SK-N-SH treated with all-trans-retinoic acid at 6 μM for 48 hours (cell line): Measurements from ENCODE around the gene LGALS7.

Experiments used
- ATAC-seq: fragments of 200-7000 bp; cut with Tn5 transposase; 3 replicates; pipeline ENCODE4 v1.9.1; 2020; ENCODE audit warnings: mild to moderate bottlenecking, moderate library complexity
- ARNTL ChIP-seq: fragments of 450-650 bp; formaldehyde crosslinking; IDR thresholded peaks from 2 replicates; pipeline ENCODE4 v1.5.0; 2020; ENCODE audit warnings: low read depth, mild to moderate bottlenecking, moderate library complexity, borderline replicate concordance
- BACH2 ChIP-seq: fragments of 250-450 bp; sonication (Bioruptor Pico); IDR thresholded peaks from 2 replicates; pipeline ENCODE4 v1.9.0; 2021; ENCODE audit warnings: mild to moderate bottlenecking, borderline replicate concordance
- CREB5 ChIP-seq: fragments of 250-450 bp; sonication (Bioruptor Pico); IDR thresholded peaks from 2 replicates; pipeline ENCODE4 v1.5.1; 2020; ENCODE audit warnings: low read depth, mild to moderate bottlenecking, moderate library complexity
- CSDC2 ChIP-seq: fragments of 250-450 bp; sonication (Bioruptor Pico); IDR thresholded peaks from 2 replicates; pipeline ENCODE4 v1.5.0; 2020; ENCODE audit warnings: mild to moderate bottlenecking, moderate library complexity
- CSRNP3 ChIP-seq: fragments of 250-450 bp; sonication (Bioruptor Pico); IDR thresholded peaks from 2 replicates; pipeline ENCODE4 v1.5.1; 2021; ENCODE audit warnings: mild to moderate bottlenecking, moderate library complexity
- ESRRG ChIP-seq: fragments of 250-450 bp; sonication (Bioruptor Pico); IDR thresholded peaks from 2 replicates; pipeline ENCODE4 v1.6.1; 2021; ENCODE audit warnings: mild to moderate bottlenecking
- GLIS3 ChIP-seq: fragments of 250-450 bp; sonication (Bioruptor Pico); IDR thresholded peaks from 2 replicates; pipeline ENCODE4 v1.5.0; 2020; ENCODE audit warnings: mild to moderate bottlenecking, moderate library complexity
- ISL1 ChIP-seq: fragments of 250-450 bp; sonication (Bioruptor Pico); IDR thresholded peaks from 2 replicates; pipeline ENCODE4 v2.1.2; 2022; ENCODE audit warnings: mild to moderate bottlenecking, moderate library complexity
- OSR1 ChIP-seq: fragments of 250-450 bp; sonication (Bioruptor Pico); IDR thresholded peaks from 2 replicates; pipeline ENCODE4 v1.8.0; 2022; ENCODE audit warnings: moderate library complexity, mild to moderate bottlenecking, inconsistent platforms
- PATZ1 ChIP-seq: fragments of 250-450 bp; sonication (Bioruptor Pico); IDR thresholded peaks from 2 replicates; pipeline ENCODE4 v1.8.0; 2020; ENCODE audit warnings: mild to moderate bottlenecking, moderate library complexity, borderline replicate concordance
- POU6F1 ChIP-seq: fragments of 250-450 bp; sonication (Bioruptor Pico); IDR thresholded peaks from 2 replicates; pipeline ENCODE4 v1.8.0; 2021; ENCODE audit warnings: low read depth, mild to moderate bottlenecking, moderate library complexity, borderline replicate concordance
- PPARA ChIP-seq: fragments of 250-450 bp; sonication (Bioruptor Pico); IDR thresholded peaks from 2 replicates; pipeline ENCODE4 v1.5.0; 2020; ENCODE audit warnings: mild to moderate bottlenecking, borderline replicate concordance
- RARB ChIP-seq: fragments of 250-450 bp; sonication (Bioruptor Pico); IDR thresholded peaks from 2 replicates; pipeline ENCODE4 v1.8.0; 2021; ENCODE audit warnings: mild to moderate bottlenecking, moderate library complexity
- SNAI2 ChIP-seq: fragments of 250-450 bp; sonication (Bioruptor Pico); IDR thresholded peaks from 2 replicates; pipeline ENCODE4 v1.5.0; 2020; ENCODE audit warnings: mild to moderate bottlenecking, moderate library complexity
- TCF4 ChIP-seq: fragments of 250-450 bp; sonication (Bioruptor Pico); IDR thresholded peaks from 2 replicates; pipeline ENCODE4 v1.8.0; 2021; ENCODE audit warnings: mild to moderate bottlenecking, moderate library complexity, borderline replicate concordance
- TSHZ2 ChIP-seq: fragments of 250-450 bp; sonication (Bioruptor Pico); IDR thresholded peaks from 2 replicates; pipeline ENCODE4 v1.5.0; 2020; ENCODE audit warnings: mild to moderate bottlenecking, moderate library complexity
- ZC3H10 ChIP-seq: fragments of 250-450 bp; sonication (Bioruptor Pico); IDR thresholded peaks from 2 replicates; pipeline ENCODE4 v1.5.1; 2021; ENCODE audit warnings: mild to moderate bottlenecking, moderate library complexity
- ZFP3 ChIP-seq: fragments of 250-450 bp; sonication (Bioruptor Pico); IDR thresholded peaks from 2 replicates; pipeline ENCODE4 v1.5.0; 2020; ENCODE audit warnings: mild to moderate bottlenecking, moderate library complexity
- ZFP30 ChIP-seq: fragments of 450-650 bp; formaldehyde crosslinking; IDR thresholded peaks from 2 replicates; pipeline ENCODE4 v1.5.0; 2022; ENCODE audit warnings: mild to moderate bottlenecking, moderate library complexity
- ZNF565 ChIP-seq: fragments of 450-650 bp; formaldehyde crosslinking; conservative IDR thresholded peaks from 2 replicates; pipeline ENCODE4 v1.5.0; 2020; ENCODE audit warnings: low read depth, mild to moderate bottlenecking, moderate library complexity
- ZNF70 ChIP-seq: fragments of 450-650 bp; formaldehyde crosslinking; IDR thresholded peaks from 2 replicates; pipeline ENCODE4 v1.5.0; 2020; ENCODE audit warnings: mild to moderate bottlenecking, moderate library complexity
- ZNF8 ChIP-seq: fragments of 450-650 bp; formaldehyde crosslinking; IDR thresholded peaks from 2 replicates; pipeline ENCODE4 v1.5.0; 2020; ENCODE audit warnings: mild to moderate bottlenecking, moderate library complexity

LGALS7 gene

GRCh38 chr19:38788478-38789243 is 15.3 kb upstream of the LGALS7 start, which contains the start of gene LGALS7B:
Gene LGALS7B (plus strand): TSS chr19:38789200. CDS start chr19:38789227, 27 bp downstream.
- no peak for ATAC-seq
- no peak for TF ChIP-seq PPARA (CRISPR knock-in tag)
- no peak for TF ChIP-seq SNAI2 (CRISPR knock-in tag)
- TF ChIP-seq ESRRG, result no peak
- no peak for TF ChIP-seq OSR1 (CRISPR knock-in tag)
- TF ChIP-seq PATZ1 (CRISPR knock-in tag), result no peak
- TF ChIP-seq TSHZ2 (CRISPR knock-in tag), result no peak
- no peak for TF ChIP-seq ARNTL (CRISPR knock-in tag)
- TF ChIP-seq BACH2 (CRISPR knock-in tag), result no peak
- TF ChIP-seq POU6F1 (CRISPR knock-in tag), result no peak
- no peak for TF ChIP-seq CSDC2 (CRISPR knock-in tag)
- no peak for TF ChIP-seq ZC3H10 (CRISPR knock-in tag)
- TF ChIP-seq ZNF70, result no peak
- no peak for TF ChIP-seq ZNF565 (CRISPR knock-in tag)
- no peak for TF ChIP-seq CSRNP3
- no peak for TF ChIP-seq TCF4 (CRISPR knock-in tag)
- TF ChIP-seq RARB, result no peak
- TF ChIP-seq ZNF8 (CRISPR knock-in tag), result no peak
- TF ChIP-seq ZFP3 (CRISPR knock-in tag), result no peak
- TF ChIP-seq GLIS3, result no peak
- TF ChIP-seq ISL1 (CRISPR knock-in tag), result no peak
- TF ChIP-seq, all 23 proteins: peak for 0

- no peak for ATAC-seq
- TF ChIP-seq CSDC2 (CRISPR knock-in tag) (no peak), ZNF70 (no peak), CSRNP3 (no peak), CREB5 (no peak), ISL1 (CRISPR knock-in tag) (no peak), PPARA (CRISPR knock-in tag) (no peak), TSHZ2 (CRISPR knock-in tag) (no peak), PATZ1 (CRISPR knock-in tag) (no peak), ZFP30 (CRISPR knock-in tag) (no peak), OSR1 (CRISPR knock-in tag) (no peak), ZC3H10 (CRISPR knock-in tag) (no peak), ZNF565 (CRISPR knock-in tag) (no peak), BACH2 (CRISPR knock-in tag) (no peak)
Observed at GRCh38 chr19:38786572-38787265, 13.4 kb upstream of the LGALS7 start.
